Measurements from ENCODE around the gene DLG1. TPM values are rescaled to one million over a fixed set of nuclear protein-coding genes. Genes with fewer than 3 reads are reported as not detected.
A peak's percentile ranks its signal among the peaks of the same experiment; 100 is the strongest.

Gene DLG1
- total RNA-seq, 4 donors from 2014 or later, result 136 to 221 (median 172) TPM

GRCh38 chr3:197300361-197300760, 1.9 kb upstream of the DLG1 start:
- no peak for TF ChIP-seq POLR2A (IDR thresholded peaks at IDR 0.05)
- no peak for TF ChIP-seq CTCF (IDR thresholded peaks at IDR 0.05)
- no peaks in the 10 kb centered on the region for H3K9me3 ChIP-seq
- no peak overlapping the region for H3K4me3 ChIP-seq
- no peaks in the 10 kb centered on the region for H3K27me3 ChIP-seq
- DNase-seq, result no peak
- H3K27ac ChIP-seq, result no peak overlapping the region
- H3K36me3 ChIP-seq, result no peaks in the 10 kb centered on the region
- H3K4me1 ChIP-seq, result peaks cover 0 to 9% (median 0%) of the 10 kb centered on the region in 4 donors

DNA sequence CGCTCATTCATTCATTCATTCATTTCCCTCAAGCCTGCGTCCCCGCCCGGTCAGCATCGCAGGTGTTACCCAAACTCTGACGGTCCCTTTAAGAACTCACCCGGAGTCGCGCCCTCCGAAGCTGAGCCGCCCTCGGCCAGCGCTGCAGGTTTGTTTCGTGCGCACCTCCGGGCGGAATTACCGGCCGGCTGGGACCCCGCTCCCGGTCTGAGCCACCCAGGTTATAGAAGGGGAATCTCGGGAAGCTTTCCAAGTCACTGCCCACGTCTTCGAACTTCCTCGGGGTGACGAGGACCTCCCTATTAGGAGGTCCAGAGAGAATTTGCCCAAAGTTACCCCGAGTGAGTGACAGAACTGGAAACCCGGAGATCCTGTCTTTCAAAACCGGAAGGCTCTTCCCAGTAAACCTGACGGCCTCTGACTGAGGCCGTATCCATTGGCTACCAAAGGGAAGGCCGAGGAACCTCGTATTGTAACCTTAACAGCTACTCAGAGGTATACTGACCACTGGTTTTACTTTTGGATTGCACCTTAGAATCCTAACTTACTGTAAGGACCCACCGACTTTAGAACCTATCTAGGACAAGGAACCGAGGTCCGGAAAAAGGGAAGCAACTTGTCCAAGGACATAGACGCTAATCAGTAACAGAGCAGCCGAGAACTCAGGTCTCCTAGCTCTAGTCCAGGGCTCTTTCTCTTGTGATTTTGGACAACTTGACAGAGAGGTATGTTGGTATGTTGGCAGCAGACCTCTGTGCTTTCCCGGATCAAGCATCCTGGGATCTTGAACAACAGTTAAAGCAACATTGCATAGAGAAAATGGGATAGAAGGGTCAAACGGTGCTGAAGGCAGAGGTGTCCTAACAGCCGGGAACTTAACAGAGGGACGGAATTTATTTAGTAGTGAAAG, 788 bp upstream of the DLG1 start:
- Histone ChIP-seq H3K9me3 (no peaks in the 10 kb centered on the region), H3K4me1 (peaks cover 0 to 17% (median 0%) of the 10 kb centered on the region in 4 donors), H3K36me3 (no peaks in the 10 kb centered on the region), H3K27ac (peak overlapping the region; percentile 88 to 99 (median 94)), H3K4me3 (peak overlapping the region; percentile 81 to 99 (median 87)), H3K27me3 (no peaks in the 10 kb centered on the region)
- TF ChIP-seq CTCF (IDR thresholded peaks at IDR 0.05) (no peak), POLR2A (IDR thresholded peaks at IDR 0.05) (peak; percentile 49 to 58)
- DNase-seq, result peak; percentile 28 to 86 (median 79)

- H3K27me3 ChIP-seq, result no peaks in the 10 kb centered on the region
- DNase-seq, result peak; percentile 90 to 95 (median 95)
- peaks cover 0 to 17% (median 0%) of the 10 kb centered on the region in 4 donors for H3K4me1 ChIP-seq
- no peaks in the 10 kb centered on the region for H3K36me3 ChIP-seq
- H3K4me3 ChIP-seq, result peak overlapping the region; percentile 81 to 99 (median 87)
- H3K27ac ChIP-seq, result peak overlapping the region; percentile 88 to 99 (median 94)
- peak; percentile 46 to 59 for TF ChIP-seq POLR2A (IDR thresholded peaks at IDR 0.05)
- no peak for TF ChIP-seq CTCF (IDR thresholded peaks at IDR 0.05)
- H3K9me3 ChIP-seq, result no peaks in the 10 kb centered on the region
Observed at GRCh38 chr3:197297476-197298340, 704 bp downstream of the DLG1 start.

- no peak for DNase-seq
- H3K27me3 ChIP-seq, result no peaks in the 10 kb centered on the region
- TF ChIP-seq POLR2A (IDR thresholded peaks at IDR 0.05), result no peak
- no peak for TF ChIP-seq CTCF (IDR thresholded peaks at IDR 0.05)
- H3K4me3 ChIP-seq, result peak overlapping the region; percentile 81 to 99 (median 87)
- no peaks in the 10 kb centered on the region for H3K9me3 ChIP-seq
- no peaks in the 10 kb centered on the region for H3K36me3 ChIP-seq
- H3K4me1 ChIP-seq, result peaks cover 0 to 17% (median 0%) of the 10 kb centered on the region in 4 donors
- H3K27ac ChIP-seq, result peak overlapping the region; percentile 88 to 99 (median 94)
Observed at GRCh38 chr3:197297002-197297401, 1.4 kb downstream of the DLG1 start.

DNA sequence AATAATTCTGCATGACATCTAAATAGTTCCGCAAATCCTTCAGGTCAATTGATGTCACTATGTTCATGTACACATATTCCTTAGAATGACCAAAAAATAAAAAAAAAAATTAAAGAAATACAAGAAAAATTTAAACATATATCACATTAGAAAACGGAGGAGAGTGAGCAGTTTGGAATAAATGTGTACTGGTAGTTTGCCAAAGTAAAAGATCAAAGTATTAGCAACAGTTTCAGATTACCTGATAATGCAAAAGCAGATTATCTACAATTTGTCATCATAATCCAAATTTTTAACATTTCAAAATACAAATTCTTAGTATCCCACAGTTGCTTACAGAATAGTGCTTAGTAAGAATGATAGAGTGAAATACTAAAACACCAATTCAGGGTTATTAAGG, 1.9 kb downstream of the DLG1 start:
- no peak for DNase-seq
- H3K9me3 ChIP-seq, result no peaks in the 10 kb centered on the region
- H3K4me3 ChIP-seq, result peak overlapping the region in 3 of 4 donors; percentile 81 to 99 (median 87)
- peak overlapping the region in 3 of 4 donors; percentile 88 to 96 (median 93) for H3K27ac ChIP-seq
- H3K27me3 ChIP-seq, result no peaks in the 10 kb centered on the region
- no peaks in the 10 kb centered on the region for H3K36me3 ChIP-seq
- no peak for TF ChIP-seq CTCF (IDR thresholded peaks at IDR 0.05)
- TF ChIP-seq POLR2A (IDR thresholded peaks at IDR 0.05), result no peak
- peaks cover 0 to 17% (median 0%) of the 10 kb centered on the region in 4 donors for H3K4me1 ChIP-seq
